Activated B cell treated with CpG ODN at 0.5 μM for 24 hours (primary cell): ENCODE measurements around the gene PSMD5. TPM values are rescaled to one million over a fixed set of nuclear protein-coding genes. Genes with fewer than 3 reads are reported as not detected.

ENCODE experiments used
- ATAC-seq: fragments of 200-7000 bp; cut with Tn5 transposase; one replicate; pipeline ENCODE4 v1.10.0; 2021; ENCODE audit warnings: low read depth, mild to moderate bottlenecking, moderate library complexity
- CTCF ChIA-PET: fragments of 350-600 bp; sonication (Branson Sonifier 250); formaldehyde crosslinking; loops from one replicate; lab custom pipeline; 2021; ENCODE audit warnings: antibody characterized with exemption; lab: Charles Lee
- POLR2A ChIA-PET: fragments of 350-600 bp; sonication (Branson Sonifier 250); formaldehyde crosslinking; loops from one replicate; lab custom pipeline; 2021; ENCODE audit warnings: antibody characterized with exemption; lab: Charles Lee
- DNase-seq: peaks from one replicate; pipeline ENCODE4 v3.0.0; 2022
- H3K27ac Mint-ChIP-seq: one replicate; pipeline ENCODE4 v1.8.0; 2020; ENCODE audit warnings: mixed read lengths
- H3K27me3 Mint-ChIP-seq: one replicate; pipeline ENCODE4 v1.8.0; 2021; ENCODE audit warnings: mixed read lengths
- H3K36me3 Mint-ChIP-seq: one replicate; pipeline ENCODE4 v1.8.0; 2021; ENCODE audit warnings: low read depth, mixed read lengths
- H3K4me1 Mint-ChIP-seq: one replicate; pipeline ENCODE4 v1.8.0; 2021; ENCODE audit warnings: mixed read lengths
- H3K4me3 Mint-ChIP-seq: one replicate; pipeline ENCODE4 v1.8.0; 2020; ENCODE audit warnings: mild to moderate bottlenecking, mixed read lengths
- H3K9me3 Mint-ChIP-seq: one replicate; pipeline ENCODE4 v1.8.0; 2020; ENCODE audit warnings: mixed read lengths
- CTCF ChIP-seq: fragments of 200-600 bp; IDR thresholded peaks from one replicate; pipeline ENCODE4 v1.8.0; 2022; ENCODE audit warnings: antibody characterized with exemption, mild to moderate bottlenecking
- intact Hi-C: fragments of 100-400 bp; cut with micrococcal nuclease; formaldehyde crosslinking; loops from one replicate; pipeline ENCODE4 v1.15.1; 2024
- total RNA-seq: library from RNA; stranded (reverse); gene quantifications from 2 replicates; pipeline ENCODE4 v1.2.3, GENCODE V29; 2022

The PSMD5 gene
- total RNA-seq, 1 donor from 2014 or later: 38.9 TPM

- no peak for ATAC-seq
- H3K9me3 Mint-ChIP-seq: no peaks in the 10 kb centered on the region
- H3K36me3 Mint-ChIP-seq: peaks cover 21% of the 10 kb centered on the region
- intact Hi-C loops: no loop called here
- no peaks in the 10 kb centered on the region for H3K27me3 Mint-ChIP-seq
- ChIA-PET CTCF (interaction anchor here (0.9 kb wide), 1 partner anchor 61 kb away, joined by 3 read pairs; no protein-coding TSS in a partner anchor), POLR2A (interaction anchor here (1.0 to 2.1 kb wide), 5 partner anchors 11 to 64 kb away, joined by 3 to 10 read pairs (median 5); no protein-coding TSS in a partner anchor)
- H3K4me1 Mint-ChIP-seq: peaks cover 51% of the 10 kb centered on the region
- TF ChIP-seq CTCF: no peak
- H3K27ac Mint-ChIP-seq: peak overlapping the region; percentile 68
- no peak overlapping the region for H3K4me3 Mint-ChIP-seq
- DNase-seq: no peak
These were observed 30.2 kb upstream of the PSMD5 start for GRCh38 chr9:120872791-120873502.

GRCh38 chr9:120870206-120870605 lies 27.5 kb upstream of the PSMD5 start:
- no peak for DNase-seq
- CTCF ChIA-PET: interaction anchor here (3.0 to 4.0 kb wide), 2 partner anchors 66 to 190 kb away, joined by 15 to 26 read pairs; no protein-coding TSS in a partner anchor
- Mint-ChIP-seq H3K4me3 (no peak overlapping the region), H3K9me3 (no peaks in the 10 kb centered on the region), H3K36me3 (peaks cover 21% of the 10 kb centered on the region), H3K27ac (peak overlapping the region; percentile 59), H3K4me1 (peaks cover 36% of the 10 kb centered on the region), H3K27me3 (no peaks in the 10 kb centered on the region)
- POLR2A ChIA-PET: interaction anchor here (0.7 to 3.4 kb wide), 11 partner anchors 17 to 398 kb away, joined by 3 to 19 read pairs (median 3); partner anchors contain the start of genes FBXW2, GSN and TRAF1
- intact Hi-C loops: no loop called here
- TF ChIP-seq CTCF: no peak
- ATAC-seq: no peak

GRCh38 chr9:120869726-120870125 lies 27.0 kb upstream of the PSMD5 start:
- H3K27me3 Mint-ChIP-seq: no peaks in the 10 kb centered on the region
- ChIA-PET POLR2A (interaction anchor here (0.9 to 3.4 kb wide), 12 partner anchors 16 to 398 kb away, joined by 3 to 19 read pairs (median 4); partner anchors contain the start of genes FBXW2, GSN and TRAF1), CTCF (interaction anchor here (1.2 to 4.0 kb wide), 8 partner anchors 20 to 191 kb away, joined by 3 to 26 read pairs (median 6); partner anchors contain the start of gene TRAF1)
- peak overlapping the region; percentile 97 for H3K27ac Mint-ChIP-seq
- ATAC-seq (no peak), DNase-seq (no peak)
- intact Hi-C loops: loop anchor here (1.0 to 5.0 kb wide), 7 partner anchors 23 to 251 kb away; partner anchors contain the start of gene MEGF9
- no peak overlapping the region for H3K4me3 Mint-ChIP-seq
- no peaks in the 10 kb centered on the region for H3K9me3 Mint-ChIP-seq
- H3K4me1 Mint-ChIP-seq: peaks cover 33% of the 10 kb centered on the region
- H3K36me3 Mint-ChIP-seq: peaks cover 21% of the 10 kb centered on the region
- no peak for TF ChIP-seq CTCF

DNA sequence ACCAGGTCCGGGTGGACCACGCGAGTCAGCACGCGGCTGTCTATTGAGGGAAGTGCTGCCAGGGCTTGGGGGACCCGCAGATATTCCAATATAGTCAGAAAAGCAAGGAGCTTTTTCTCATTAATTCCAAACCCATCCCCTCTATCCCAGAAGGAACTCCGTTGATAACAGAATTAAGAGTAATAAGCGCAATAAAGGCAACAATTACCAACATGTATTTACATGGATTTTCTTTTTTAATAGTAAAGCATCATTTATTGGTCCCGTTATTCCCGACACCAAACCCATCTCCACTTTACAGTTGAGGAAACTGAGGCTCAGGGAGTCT lies 26.6 kb upstream of the PSMD5 start:
- Mint-ChIP-seq H3K4me1 (peaks cover 29% of the 10 kb centered on the region), H3K4me3 (peak overlapping the region; percentile 91), H3K36me3 (peaks cover 21% of the 10 kb centered on the region), H3K27me3 (no peaks in the 10 kb centered on the region), H3K9me3 (no peaks in the 10 kb centered on the region), H3K27ac (peak overlapping the region; percentile 97)
- intact Hi-C loops: loop anchor here (1.0 to 5.0 kb wide), 7 partner anchors 23 to 251 kb away; partner anchors contain the start of gene MEGF9
- DNase-seq (no peak), ATAC-seq (no peak)
- CTCF ChIA-PET: interaction anchor here (0.7 to 4.0 kb wide), 12 partner anchors 21 to 202 kb away, joined by 3 to 26 read pairs (median 6); partner anchors contain the start of gene TRAF1
- POLR2A ChIA-PET: interaction anchor here (0.8 to 3.4 kb wide), 11 partner anchors 17 to 204 kb away, joined by 3 to 19 read pairs (median 6); partner anchors contain the start of genes FBXW2 and TRAF1
- no peak for TF ChIP-seq CTCF
